Frontal cortex (tissue), 4 donors: ENCODE results near the gene S1PR3. TPM values are rescaled to one million over a fixed set of nuclear protein-coding genes. Genes with fewer than 3 reads are reported as not detected.

Experiments used
- DNase-seq, 2 donors: peaks; one replicate each; pipeline ENCODE4 v3.0.0; 2012; ENCODE audit warnings: low spot score in 2 of 2
- FAIRE-seq: peaks from 2 replicates; lab custom pipeline; 2012; peaks lifted over from hg19 to GRCh38; lab: Jason Lieb, UNC
- total RNA-seq: library from RNA; depleted of rRNA; stranded (reverse); fragments of >200 nt; gene quantifications from one replicate; pipeline ENCODE4 v1.2.3, GENCODE V29; 2014
- donor health status: control.
- donor health status: control.
- donor health status: control.

The S1PR3 gene
- total RNA-seq, 1 donor from 2014 or later: 3.7 TPM

DNA sequence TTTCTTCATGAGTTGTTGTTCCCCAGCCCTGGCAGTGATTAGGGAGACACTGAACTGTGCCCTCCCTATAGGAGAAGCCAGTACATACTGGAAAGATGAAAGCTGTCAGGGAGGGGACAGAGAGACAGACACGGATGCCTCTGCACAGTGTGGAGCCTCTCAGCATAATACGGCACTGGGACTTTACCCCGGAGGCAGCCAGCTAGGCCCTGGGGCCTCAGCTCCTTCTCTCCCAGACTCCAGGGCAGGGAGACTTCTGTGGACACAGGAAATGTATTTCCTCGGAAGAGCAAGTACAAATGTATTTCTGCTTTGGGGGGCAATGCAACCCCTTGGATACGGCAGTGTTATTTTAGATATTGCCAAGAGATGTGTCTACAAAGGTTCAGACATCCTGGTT, 62.0 kb downstream of the S1PR3 start:
- FAIRE-seq: no peak
- DNase-seq: no peak

Other genes starting within 250 kb of the S1PR3 start
- 49.3 TPM for gene SHC3, start 187.3 kb downstream of the S1PR3 start, total RNA-seq